Left cardiac atrium (tissue), 4 donors: ENCODE data around the gene SLC9A7. TPM values are rescaled to one million over a fixed set of nuclear protein-coding genes. Genes with fewer than 3 reads are reported as not detected.

ENCODE experiments used
- ATAC-seq, 2 donors: fragments of 200-7000 bp; cut with Tn5 transposase; one replicate each; pipeline ENCODE4 v1.9.1; 2020; ENCODE audit warnings: mild to moderate bottlenecking in 2 of 2, moderate library complexity in 2 of 2
- DNase-seq: peaks from one replicate; pipeline ENCODE4 v3.0.0-alpha.2; 2020
- intact Hi-C, 2 donors: fragments of 100-400 bp; cut with DNase I; formaldehyde crosslinking; loops; one replicate each; pipeline versions ENCODE4 v1.14.1 to v1.15.1; 2022 to 2023
- total RNA-seq, 2 donors: library from RNA; stranded (reverse); fragmentation: NEBNext Ultra II Directional; extraction: Animal tissue kit (Norgen Biotek cat#: 25700); gene quantifications; one replicate each; pipeline ENCODE4 v1.2.1, GENCODE V29; 2021
- donor health status: DM: no; HTN: yes; CAD: no.
- donor health status: DM: no; HTN: yes; CAD: no; lungs with severe emphysema.
- donor health status: DM: yes; HTN: yes; CAD: no.
- donor health status: Dilated cardiomyopathy.

SLC9A7 gene
- total RNA-seq, 2 donors from 2014 or later, result 4.0 to 4.8 TPM

DNA sequence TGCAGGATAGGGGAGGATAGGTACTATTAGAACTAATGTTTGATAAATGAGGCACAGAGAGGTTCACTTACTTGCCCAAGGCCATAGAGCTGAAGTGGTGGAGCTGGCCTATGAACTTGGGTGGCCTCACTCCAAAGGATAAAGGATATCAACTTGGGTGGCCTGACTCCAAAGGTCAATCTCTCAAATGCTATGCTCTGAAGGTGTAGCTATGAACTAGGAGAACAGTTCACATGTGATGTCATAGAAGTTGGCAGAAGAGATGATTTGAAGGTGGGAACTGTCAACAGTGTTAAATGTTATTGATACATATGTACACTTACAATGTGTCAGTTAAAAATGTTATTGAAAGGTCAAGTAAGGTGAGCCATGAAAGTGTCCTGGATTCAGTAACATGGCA lies 191.5 kb downstream of the SLC9A7 start:
- DNase-seq, result no peak
- intact Hi-C loops, result no loop called here
- ATAC-seq, result no peak

DNA sequence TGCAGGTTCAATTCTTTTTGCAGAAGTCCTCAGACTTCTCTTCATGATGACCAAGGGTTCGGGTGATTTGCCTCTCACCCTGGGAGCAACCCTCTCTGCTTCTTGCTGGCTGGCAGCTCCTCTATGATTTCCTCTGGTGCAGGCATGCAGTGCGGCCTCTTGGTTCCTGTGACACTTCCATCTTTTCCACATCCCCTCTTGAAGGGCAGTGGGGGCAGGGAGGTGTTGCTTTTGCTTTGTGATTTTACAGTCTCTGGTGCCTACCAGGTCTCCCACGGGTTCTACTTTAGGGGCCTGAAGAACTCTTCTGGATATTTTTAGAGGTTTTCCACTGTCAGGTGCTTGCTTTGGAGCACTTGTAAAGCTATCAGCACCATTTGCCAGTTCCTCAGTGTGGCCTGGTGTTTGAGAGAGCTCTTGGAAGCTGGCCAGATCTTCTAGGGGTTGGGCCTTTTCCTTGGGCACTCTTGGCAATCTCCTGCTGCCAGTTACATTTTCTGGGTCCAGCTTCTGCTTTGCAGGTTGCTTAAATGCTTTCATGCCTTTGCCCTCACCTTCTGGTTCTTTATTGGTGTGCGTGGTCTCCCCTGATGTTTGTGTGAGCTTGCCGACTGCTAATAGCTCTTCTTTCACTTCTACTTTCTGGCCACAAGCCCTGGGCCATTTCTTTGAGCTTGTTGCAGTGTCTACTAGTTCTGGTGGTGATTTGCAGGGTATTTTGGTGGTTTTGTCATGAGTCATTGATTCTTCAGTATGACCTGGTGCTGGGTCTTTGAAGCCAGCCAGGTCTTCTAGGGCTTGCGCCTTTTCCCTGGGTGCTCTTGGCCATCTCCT lies 196.9 kb downstream of the SLC9A7 start:
- DNase-seq (no peak), ATAC-seq (peak; percentile 34 to 38)
- intact Hi-C loops, result no loop called here

DNA sequence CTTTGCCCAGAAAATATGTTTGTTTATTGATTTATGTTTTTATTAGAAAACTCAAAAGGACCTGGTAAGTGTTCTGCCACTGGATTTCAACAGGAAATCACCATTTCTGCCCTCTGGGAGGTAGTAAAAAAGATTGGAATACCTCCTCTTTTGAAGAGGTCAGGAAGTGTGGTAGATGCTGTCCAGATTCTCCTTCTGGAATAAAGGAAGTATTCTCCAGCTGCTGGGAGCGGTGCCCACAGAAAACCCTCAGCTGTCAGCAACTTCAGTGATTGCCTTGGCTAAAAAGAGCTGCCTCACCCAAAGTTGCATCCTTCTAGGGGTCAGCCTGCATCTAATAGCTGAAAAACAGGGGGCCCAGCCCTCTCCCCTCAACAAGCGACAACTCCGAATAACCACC lies 199.9 kb downstream of the SLC9A7 start:
- DNase-seq (no peak), ATAC-seq (no peak)
- intact Hi-C loops, result loop anchor here in 1 of 2 donors (5.0 kb wide), 2 partner anchors 83 to 128 kb away; no protein-coding TSS in a partner anchor

DNA sequence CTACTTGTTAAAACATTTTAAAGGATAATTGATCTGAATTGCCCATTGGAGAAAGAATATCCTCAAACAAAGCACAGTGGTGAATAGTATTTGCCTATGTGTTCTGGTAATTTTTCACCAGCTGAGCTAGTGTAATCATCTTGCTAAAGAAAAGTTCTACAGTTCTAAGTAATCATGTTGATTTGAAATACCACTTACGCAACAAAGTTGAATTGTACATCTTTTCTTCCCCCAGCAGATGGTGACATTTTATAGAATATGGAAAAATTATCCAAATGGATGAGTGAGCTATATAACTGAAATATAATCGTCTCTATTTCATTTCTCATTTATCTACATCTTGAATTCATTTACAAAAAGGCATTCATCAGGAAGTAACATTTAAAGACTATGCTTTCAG lies 204.0 kb downstream of the SLC9A7 start:
- DNase-seq (no peak), ATAC-seq (peak in 1 of 2 donors; percentile 34)
- intact Hi-C loops, result loop anchor here in 1 of 2 donors (5.0 kb wide), 2 partner anchors 87 to 132 kb away; no protein-coding TSS in a partner anchor

DNA sequence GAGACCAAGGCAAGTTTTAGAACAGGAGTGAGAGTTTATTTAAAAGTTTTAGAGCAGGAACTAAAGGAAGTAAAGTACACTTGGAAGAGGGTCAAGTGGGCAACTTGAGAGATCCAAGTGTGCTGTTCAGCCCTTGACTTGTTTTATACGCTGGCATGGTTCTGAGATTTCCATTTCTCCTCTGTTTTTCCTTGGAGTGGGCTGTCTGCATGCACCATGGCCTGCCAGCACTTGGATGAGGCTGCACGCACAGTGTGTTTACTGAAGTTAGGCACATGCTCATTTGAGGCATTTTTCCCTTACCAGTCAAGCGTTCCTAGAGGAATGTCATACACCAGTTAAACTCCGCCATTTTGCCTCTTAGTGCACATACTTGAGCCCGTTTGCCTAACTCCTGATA lies 205.0 kb downstream of the SLC9A7 start:
- DNase-seq (no peak), ATAC-seq (no peak)
- intact Hi-C loops, result no loop called here

DNA sequence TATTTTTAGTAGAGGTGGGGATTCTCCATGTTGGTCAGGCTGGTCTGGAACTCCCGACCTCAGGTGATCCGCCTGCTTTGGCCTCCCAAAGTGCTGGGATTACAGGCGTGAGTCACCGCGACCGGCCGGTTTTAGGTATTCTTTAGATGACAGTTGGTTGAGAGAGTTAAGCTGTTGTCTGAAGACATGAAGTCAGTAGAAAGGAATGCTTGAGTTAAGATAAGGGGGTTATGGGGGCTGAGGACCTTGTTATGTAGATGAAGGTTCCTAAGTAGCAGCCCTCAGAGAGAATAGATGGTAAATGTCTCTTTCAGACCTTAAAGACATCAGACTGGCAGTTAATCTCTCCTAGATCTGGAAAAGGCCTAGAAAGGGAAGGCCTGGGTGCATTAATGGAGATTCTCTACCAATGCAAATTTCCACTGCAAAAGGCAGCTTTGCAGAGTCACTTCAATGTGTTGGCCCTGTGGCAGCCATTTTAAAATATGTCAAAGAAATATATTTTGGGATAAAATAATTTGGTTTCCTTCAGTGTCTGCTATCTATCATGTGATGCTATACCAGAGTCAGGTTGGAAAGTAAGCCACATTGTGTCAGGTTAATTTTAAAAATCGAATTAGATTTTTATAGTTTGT lies 207.3 kb downstream of the SLC9A7 start:
- intact Hi-C loops, result no loop called here
- no peak for DNase-seq
- peak in 1 of 2 donors; percentile 61 for ATAC-seq

DNA sequence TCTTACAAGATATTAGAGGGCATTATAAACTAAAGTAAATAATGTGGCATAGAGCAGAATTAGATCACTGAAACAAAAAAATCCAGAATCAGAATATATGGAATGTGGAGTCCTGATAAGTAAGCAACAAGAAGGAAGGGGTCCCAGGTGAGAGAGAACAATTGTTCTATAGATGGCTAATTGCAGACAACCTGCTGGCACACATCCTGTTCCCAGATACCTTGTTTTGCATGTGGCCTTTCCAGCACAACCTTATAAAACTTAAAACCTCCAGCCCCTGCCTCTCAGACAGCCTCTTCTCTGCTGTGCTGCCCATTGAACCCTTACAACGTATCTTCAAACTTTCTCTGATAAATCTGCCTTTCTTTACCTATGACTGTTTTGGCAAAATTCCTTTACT lies 209.0 kb downstream of the SLC9A7 start:
- no peak for DNase-seq
- intact Hi-C loops, result loop anchor here in 1 of 2 donors (10.0 kb wide), 1 partner anchor 245 kb away; no protein-coding TSS in a partner anchor
- ATAC-seq, result no peak

Other genes starting within 250 kb of the SLC9A7 start
- gene ZNF674, start 213.7 kb downstream of the SLC9A7 start, total RNA-seq, result 1 to 10 TPM; 2.2 to 2.7 TPM
- gene CHST7, start 185.4 kb downstream of the SLC9A7 start, total RNA-seq, result 10 to 100 TPM; 11.8 to 29.0 TPM
- gene RP2, start 77.9 kb upstream of the SLC9A7 start, total RNA-seq, result 1 to 10 TPM; 5.7 to 5.9 TPM
- 1 to 10 TPM; 5.3 TPM for gene JADE3, start 153.3 kb upstream of the SLC9A7 start, total RNA-seq